Dedifferentiated amniotic fluid mesenchymal stem cell (primary cell): ENCODE data around the gene PCSK6.
"Not testable (repeated sequence)": the region's sequence is repeated elsewhere in the genome, so short reads cannot be mapped to it uniquely, and the experiment has no call there.

Experiments used
- DNase-seq: peaks from one replicate; pipeline ENCODE4 v3.0.0-alpha.2; 2016; ENCODE audit errors: extremely low spot score

PCSK6 gene

DNA sequence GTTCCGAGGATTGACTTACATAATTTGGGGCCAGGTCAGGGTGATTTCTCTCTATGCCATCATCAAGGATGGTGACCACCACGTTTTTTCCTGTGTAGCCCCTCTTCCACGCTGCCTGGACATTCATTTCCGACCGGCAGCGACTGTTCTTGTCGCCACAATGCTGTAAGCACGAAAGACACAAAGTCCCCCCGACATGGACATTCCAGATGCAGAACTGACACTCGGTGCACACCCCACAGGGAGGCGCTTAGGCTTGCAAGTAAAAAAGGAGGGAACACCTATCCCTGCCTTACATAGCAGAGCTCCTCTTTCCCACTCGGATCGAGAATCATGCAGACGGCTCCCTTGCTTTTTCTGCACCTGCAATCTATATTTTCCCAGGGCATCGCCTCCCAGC, 58.2 kb downstream of the PCSK6 start:
- no peak for DNase-seq

- no peak for DNase-seq
Measured at GRCh38 chr15:101429646-101430045, 59.9 kb downstream of the PCSK6 start.

- DNase-seq: no peak
Measured at GRCh38 chr15:101429191-101429590, 60.3 kb downstream of the PCSK6 start.

DNA sequence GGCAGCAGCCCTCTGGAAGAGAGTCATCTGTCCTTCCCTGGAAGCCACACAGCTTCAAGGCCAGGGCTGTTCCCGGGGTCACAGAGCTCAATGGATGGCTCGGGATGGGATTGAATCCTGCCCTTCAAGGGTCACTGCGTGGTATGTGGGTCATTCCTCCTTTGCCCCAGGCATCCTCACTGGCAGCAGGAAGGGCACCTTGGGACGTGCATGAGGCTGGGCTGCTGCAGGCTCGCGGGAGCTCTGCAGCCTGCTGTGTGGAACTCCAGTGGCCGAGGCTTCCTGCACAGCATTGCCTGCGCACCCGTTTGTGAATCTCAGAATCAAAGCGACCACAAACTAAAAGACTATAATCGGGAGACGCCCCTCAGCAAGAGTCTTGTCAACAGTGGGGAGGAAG, 60.7 kb downstream of the PCSK6 start:
- DNase-seq: no peak

- DNase-seq: no peak
Measured at GRCh38 chr15:101427606-101428487, 61.7 kb downstream of the PCSK6 start.

- DNase-seq: no peak
Measured at GRCh38 chr15:101426761-101427333, 62.7 kb downstream of the PCSK6 start.

GRCh38 chr15:101425787-101426365, 63.6 kb downstream of the PCSK6 start:
- DNase-seq: no peak

GRCh38 chr15:101424984-101425383, 64.5 kb downstream of the PCSK6 start:
- DNase-seq: no peak

GRCh38 chr15:101420232-101420631, 69.3 kb downstream of the PCSK6 start:
- DNase-seq: no peak

DNA sequence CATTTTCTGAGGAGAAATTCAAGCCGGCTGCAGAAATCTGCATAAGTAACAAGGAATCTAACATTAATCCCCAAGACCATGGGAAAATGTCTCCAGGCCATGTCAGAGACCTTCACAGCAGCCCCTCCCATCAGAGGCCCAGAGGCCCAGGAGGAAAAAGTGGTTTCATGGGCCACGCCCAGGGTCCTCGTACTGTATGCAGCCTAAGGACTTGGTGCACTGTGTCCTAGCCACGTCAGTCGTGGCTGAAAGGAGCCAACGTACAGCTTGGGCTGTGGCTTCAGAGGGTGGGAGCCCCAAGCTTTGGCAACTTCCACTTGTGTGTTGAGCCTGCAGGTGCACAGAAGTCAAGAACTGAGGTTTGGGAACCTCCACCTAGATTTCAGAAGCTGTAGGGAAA, 73.0 kb downstream of the PCSK6 start:
- not testable (repeated sequence) for DNase-seq

GRCh38 chr15:101413239-101413638, 76.3 kb downstream of the PCSK6 start:
- DNase-seq: no peak

DNA sequence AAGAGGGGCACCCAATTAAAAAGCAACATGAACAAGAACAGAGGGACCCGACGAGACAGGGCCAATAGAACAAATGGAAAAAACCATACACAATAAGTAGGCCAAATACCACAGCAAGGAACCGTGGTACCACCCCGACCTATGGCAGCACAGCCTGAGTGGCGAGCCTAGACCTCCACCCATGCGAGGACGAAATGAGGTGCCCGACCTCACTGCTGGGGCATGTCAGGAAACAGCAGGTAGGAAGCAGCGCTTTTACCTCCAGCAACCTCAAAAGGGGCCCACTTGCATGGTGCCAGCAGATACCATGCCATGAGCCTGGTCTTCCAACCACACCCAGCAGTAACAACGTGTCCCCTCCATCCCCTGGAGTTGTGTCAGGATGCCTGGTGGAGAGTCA, 77.9 kb downstream of the PCSK6 start:
- no peak for DNase-seq

GRCh38 chr15:101411085-101411484, 78.4 kb downstream of the PCSK6 start:
- no peak for DNase-seq

DNA sequence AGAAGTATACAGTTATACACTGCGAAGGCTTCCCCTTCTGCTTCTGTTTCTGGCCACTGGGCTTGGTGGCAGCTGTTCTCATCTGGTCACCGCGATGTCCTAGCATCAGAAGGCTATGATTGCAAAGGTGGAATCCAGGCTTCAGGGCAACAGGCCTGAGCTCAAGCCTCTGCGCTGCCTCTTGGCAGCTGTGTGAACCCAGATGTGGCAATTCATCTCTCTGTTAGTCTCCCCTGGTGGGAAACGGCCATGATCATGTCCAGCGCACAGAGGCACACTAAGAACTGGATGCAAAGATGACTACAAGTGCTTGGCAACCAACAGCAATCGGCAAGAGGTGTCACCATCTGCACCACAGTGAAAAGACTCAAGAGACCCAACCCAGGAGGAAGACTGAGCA, 78.9 kb downstream of the PCSK6 start:
- DNase-seq: no peak

- no peak for DNase-seq
Measured at GRCh38 chr15:101409621-101410020, 79.9 kb downstream of the PCSK6 start.

GRCh38 chr15:101407966-101408775, 81.3 kb downstream of the PCSK6 start:
- DNase-seq: no peak

GRCh38 chr15:101407439-101407838, 82.1 kb downstream of the PCSK6 start:
- DNase-seq: no peak

- no peak for DNase-seq
Measured at GRCh38 chr15:101406526-101407195, 82.8 kb downstream of the PCSK6 start.

- no peak for DNase-seq
Measured at GRCh38 chr15:101406036-101406435, 83.5 kb downstream of the PCSK6 start.

- no peak for DNase-seq
Measured at GRCh38 chr15:101404245-101404644, 85.3 kb downstream of the PCSK6 start.

- not testable (repeated sequence) for DNase-seq
Measured at GRCh38 chr15:101402883-101403282, 86.6 kb downstream of the PCSK6 start.

- DNase-seq: no peak
Measured at GRCh38 chr15:101401286-101401685, 88.2 kb downstream of the PCSK6 start.
